H1 (cell line): ENCODE results near the gene POLA2.

Experiments used
- BRCA1 ChIP-seq: IDR thresholded peaks from 2 replicates; pipeline ENCODE4 v1.6.1; 2012; ENCODE audit warnings: low read depth, low read length, improper control_type of control experiment
- EZH2 ChIP-seq: fragments of 200-600 bp; sonication (generic); IDR thresholded peaks from 2 replicates; pipeline ENCODE4 v1.7.1; 2012; ENCODE audit warnings: low read depth, mild to moderate bottlenecking, moderate library complexity, low read length, inconsistent platforms; ENCODE audit not compliant: severe bottlenecking
- GABPA ChIP-seq: IDR thresholded peaks from 2 replicates; pipeline ENCODE4 v1.6.1; 2011; ENCODE audit warnings: mild to moderate bottlenecking, low read length, moderate library complexity, borderline replicate concordance; ENCODE audit not compliant: insufficient read depth
- JUND ChIP-seq: IDR thresholded peaks from 2 replicates; pipeline ENCODE4 v1.6.1; 2011; ENCODE audit warnings: mild to moderate bottlenecking, improper control_type of control experiment, low read length
- KDM1A ChIP-seq: fragments of 200-600, 300-600 bp; sonication (generic); IDR thresholded peaks from 2 replicates; pipeline ENCODE4 v1.7.1; 2016; ENCODE audit warnings: mild to moderate bottlenecking, low read length, borderline replicate concordance
- MAX ChIP-seq: IDR thresholded peaks from 2 replicates; pipeline ENCODE4 v1.6.1; 2012; ENCODE audit warnings: inconsistent platforms
- POLR2AphosphoS5 ChIP-seq: IDR thresholded peaks from 2 replicates; pipeline ENCODE4 v1.6.1; 2011; ENCODE audit warnings: low read depth, low read length
- SP1 ChIP-seq: IDR thresholded peaks from 2 replicates; pipeline ENCODE4 v1.6.1; 2011; ENCODE audit warnings: low read depth, low read length
- TAF1 ChIP-seq: IDR thresholded peaks from 2 replicates; pipeline ENCODE4 v1.6.1; 2011; ENCODE audit warnings: mild to moderate bottlenecking, low read depth, low read length
- TBP ChIP-seq: IDR thresholded peaks from 2 replicates; pipeline ENCODE4 v1.6.1; 2011; ENCODE audit warnings: low read depth, low read length, improper control_type of control experiment
- TCF12 ChIP-seq: IDR thresholded peaks from 2 replicates; pipeline ENCODE4 v1.6.1; 2011; ENCODE audit warnings: low read depth, mild to moderate bottlenecking, low read length
- TEAD4 ChIP-seq: IDR thresholded peaks from 2 replicates; pipeline ENCODE4 v1.6.1; 2012; ENCODE audit warnings: low read depth, low read length, inconsistent platforms, mixed read lengths
- ZNF274 ChIP-seq: IDR thresholded peaks from 2 replicates; pipeline ENCODE4 v1.7.0; 2012; ENCODE audit warnings: low read length, borderline replicate concordance; ENCODE audit errors: extremely low read depth
- TF ChIP-seq, protein P1 (sequence below), 3 experiments: IDR thresholded peaks; 1 replicate in 2 of 3; 2 replicates in 1 of 3; pipeline versions ENCODE4 v1.5.1 to v1.6.1; 2011; ENCODE audit warnings: low read length in 3 of 3, mild to moderate bottlenecking in 3 of 3, inconsistent platforms in 2 of 3, low read depth in 1 of 3, moderate library complexity in 1 of 3; ENCODE audit not compliant: insufficient read depth in 1 of 3; ENCODE audit errors: control extremely low read depth in 1 of 3

DNA sequence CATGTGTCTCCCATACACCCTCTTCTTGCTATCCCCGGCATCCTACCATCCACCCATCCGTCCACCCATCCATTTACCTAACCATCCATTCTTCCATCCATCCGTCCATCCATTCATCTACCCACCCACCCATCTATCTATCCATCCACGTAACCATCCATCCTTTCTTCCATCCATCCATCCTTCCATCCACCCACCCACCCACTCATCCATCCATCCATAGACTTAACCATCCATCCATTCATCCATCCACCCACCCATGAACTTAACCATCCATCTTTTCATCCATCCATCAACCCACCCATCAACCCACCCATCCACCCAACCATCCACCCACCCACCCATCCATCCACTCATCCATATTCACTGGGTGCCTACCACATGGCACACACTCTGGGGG, 42.3 kb downstream of the POLA2 start:
- TF ChIP-seq MAX (no peak), GABPA (no peak), POLR2AphosphoS5 (peak; percentile 26; the same call in 1 of the 2 replicates), KDM1A (no peak), TEAD4 (no peak), ZNF274 (no peak), EZH2 (no peak), TCF12 (no peak), JUND (no peak), TBP (no peak), SP1 (no peak), BRCA1 (no peak), TAF1 (no peak)
- TF ChIP-seq, protein P1, sequence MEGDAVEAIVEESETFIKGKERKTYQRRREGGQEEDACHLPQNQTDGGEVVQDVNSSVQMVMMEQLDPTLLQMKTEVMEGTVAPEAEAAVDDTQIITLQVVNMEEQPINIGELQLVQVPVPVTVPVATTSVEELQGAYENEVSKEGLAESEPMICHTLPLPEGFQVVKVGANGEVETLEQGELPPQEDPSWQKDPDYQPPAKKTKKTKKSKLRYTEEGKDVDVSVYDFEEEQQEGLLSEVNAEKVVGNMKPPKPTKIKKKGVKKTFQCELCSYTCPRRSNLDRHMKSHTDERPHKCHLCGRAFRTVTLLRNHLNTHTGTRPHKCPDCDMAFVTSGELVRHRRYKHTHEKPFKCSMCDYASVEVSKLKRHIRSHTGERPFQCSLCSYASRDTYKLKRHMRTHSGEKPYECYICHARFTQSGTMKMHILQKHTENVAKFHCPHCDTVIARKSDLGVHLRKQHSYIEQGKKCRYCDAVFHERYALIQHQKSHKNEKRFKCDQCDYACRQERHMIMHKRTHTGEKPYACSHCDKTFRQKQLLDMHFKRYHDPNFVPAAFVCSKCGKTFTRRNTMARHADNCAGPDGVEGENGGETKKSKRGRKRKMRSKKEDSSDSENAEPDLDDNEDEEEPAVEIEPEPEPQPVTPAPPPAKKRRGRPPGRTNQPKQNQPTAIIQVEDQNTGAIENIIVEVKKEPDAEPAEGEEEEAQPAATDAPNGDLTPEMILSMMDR (IDR thresholded peaks at IDR 0.05; ENCODE audit: control extremely low read depth in 1 of 3, insufficient read depth in 1 of 3, low read depth in 1 of 3, low read length in 3 of 3) = no peak
